PC-9 (cell line): ENCODE measurements around the gene CEP112. TPM values are rescaled to one million over a fixed set of nuclear protein-coding genes. Genes with fewer than 3 reads are reported as not detected.

Experiments
- BruUV-seq: library from RNA; stranded (reverse); fragments of 400-500 nt; replicated peaks from 2 replicates; lab custom pipeline; 2021; lab: Mats Ljungman, UMichigan
- CTCF ChIA-PET: fragments of 300-600 bp; sonication (Branson Sonifier 250); formaldehyde crosslinking; loops from one replicate; lab custom pipeline; 2022; ENCODE audit warnings: antibody characterized with exemption; lab: Charles Lee
- POLR2A ChIA-PET: fragments of 300-600 bp; sonication (Branson Sonifier 250); formaldehyde crosslinking; loops from one replicate; lab custom pipeline; 2022; ENCODE audit warnings: antibody characterized with exemption; ENCODE audit not compliant: unreplicated experiment; lab: Charles Lee
- DNase-seq, 2 experiments: peaks; one replicate each; pipeline versions ENCODE4 v3.0.0 to v3.0.0-alpha.2; 2015 to 2022; ENCODE audit warnings: mixed read lengths in 1 of 2
- H2AFZ ChIP-seq: fragments of 200-600 bp; sonication (generic); 2 replicates; pipeline ENCODE4 v1.8.1; 2017; ENCODE audit warnings: antibody characterized with exemption
- H3F3A ChIP-seq: fragments of 200-600 bp; sonication (generic); 2 replicates; pipeline ENCODE4 v1.8.1; 2017; ENCODE audit warnings: antibody characterized with exemption, mild to moderate bottlenecking, low read depth; ENCODE audit not compliant: insufficient read depth
- H3K27ac ChIP-seq: fragments of 200-600 bp; sonication (generic); 2 replicates; pipeline ENCODE4 v1.6.1; 2016; ENCODE audit warnings: mixed run types
- H3K27me3 ChIP-seq: fragments of 200-600 bp; sonication (generic); 2 replicates; pipeline ENCODE4 v1.6.1; 2016; ENCODE audit warnings: low read depth, mixed run types; ENCODE audit not compliant: insufficient read depth
- H3K36me3 ChIP-seq: fragments of 200-600 bp; sonication (generic); 2 replicates; pipeline ENCODE4 v1.6.1; 2016; ENCODE audit warnings: low read depth, mixed run types
- H3K4me1 ChIP-seq: fragments of 200-600 bp; sonication (generic); replicated peaks from 2 replicates; pipeline ENCODE4 v1.6.1; 2016; ENCODE audit warnings: mixed run types; ENCODE audit not compliant: insufficient read depth
- H3K4me2 ChIP-seq: fragments of 200-600 bp; sonication (generic); 2 replicates; pipeline ENCODE4 v1.6.1; 2017; ENCODE audit warnings: mixed run types
- H3K4me3 ChIP-seq: fragments of 200-600 bp; sonication (generic); 2 replicates; pipeline ENCODE4 v1.6.1; 2016; ENCODE audit warnings: mixed run types
- H3K79me2 ChIP-seq: fragments of 200-600 bp; sonication (generic); 2 replicates; pipeline ENCODE4 v1.6.1; 2017; ENCODE audit warnings: low read depth, mixed run types
- H3K9me2 ChIP-seq: fragments of 200-600 bp; sonication (generic); 2 replicates; pipeline ENCODE4 v1.8.1; 2017; ENCODE audit warnings: mild to moderate bottlenecking; ENCODE audit not compliant: insufficient read depth
- H3K9me3 ChIP-seq: fragments of 200-600 bp; sonication (generic); 2 replicates; pipeline ENCODE4 v1.8.1; 2016; ENCODE audit warnings: low read depth; ENCODE audit not compliant: insufficient read depth
- H4K20me1 ChIP-seq: fragments of 200-600 bp; sonication (generic); 2 replicates; pipeline ENCODE4 v1.8.1; 2017; ENCODE audit not compliant: insufficient read depth
- CTCF ChIP-seq: fragments of 200-600 bp; sonication (generic); conservative IDR thresholded peaks from 2 replicates; pipeline ENCODE4 v1.6.1; 2017; ENCODE audit warnings: mixed run types, antibody characterized with exemption, mild to moderate bottlenecking, moderate library complexity
- EZH2 ChIP-seq: fragments of 200-600 bp; sonication (generic); IDR thresholded peaks from 2 replicates; pipeline ENCODE4 v1.8.0; 2017; ENCODE audit warnings: antibody characterized with exemption, low read depth
- intact Hi-C: fragments of 100-400 bp; cut with micrococcal nuclease; formaldehyde crosslinking; loops from one replicate; pipeline ENCODE4 v1.10.0; 2022; ENCODE audit not compliant: unreplicated experiment
- total RNA-seq: library from RNA; stranded (reverse); gene quantifications from 2 replicates; pipeline ENCODE4 v1.2.3, GENCODE V29; 2021

CEP112 gene
- total RNA-seq, 1 experiment from 2014 or later, result 4.3 TPM

DNA sequence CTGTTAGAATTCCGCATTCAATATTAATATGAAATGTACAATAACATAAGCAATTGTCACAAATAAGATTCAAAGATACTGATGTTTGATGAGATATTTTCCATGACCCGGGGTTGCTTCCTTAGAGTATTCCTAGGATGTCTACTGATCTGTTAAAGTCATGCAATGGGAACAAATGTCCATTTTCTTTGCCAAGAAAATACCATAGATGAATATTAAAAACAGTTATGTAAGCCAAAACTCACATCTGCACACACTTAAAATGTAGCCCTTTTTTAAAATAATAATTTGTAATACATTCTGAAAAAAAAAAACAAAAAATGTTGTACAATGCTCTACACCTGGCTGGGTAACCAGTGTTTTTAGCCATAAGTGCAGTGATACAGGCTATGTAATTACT lies 371.1 kb downstream of the CEP112 start:
- ChIA-PET POLR2A (no interaction called here), CTCF (no interaction called here)
- no peak overlapping the region for H3K4me2 ChIP-seq
- no peaks in the 10 kb centered on the region for H3K36me3 ChIP-seq
- H3K4me1 ChIP-seq, result no peaks in the 10 kb centered on the region
- no peaks in the 10 kb centered on the region for H3K27me3 ChIP-seq
- H3K9me3 ChIP-seq, result no peaks in the 10 kb centered on the region
- no peaks in the 10 kb centered on the region; the same call in 1 of the 2 replicates for H3K9me2 ChIP-seq
- no peaks in the 10 kb centered on the region for H3K79me2 ChIP-seq
- H2AFZ ChIP-seq, result no peak overlapping the region
- no peak overlapping the region for H3K4me3 ChIP-seq
- no peak for DNase-seq
- no TSS peak for BruUV-seq
- intact Hi-C loops, result no loop called here
- H3K27ac ChIP-seq, result no peak overlapping the region
- no peak for TF ChIP-seq CTCF
- 0 out of 2 replicates have a peak, but pooled peaks cover 2% of the 10 kb centered on the region for H3F3A ChIP-seq
- no peaks in the 10 kb centered on the region; the same call in 1 of the 2 replicates for H4K20me1 ChIP-seq

- H2AFZ ChIP-seq, result no peak overlapping the region
- H3K27ac ChIP-seq, result no peak overlapping the region
- H3K27me3 ChIP-seq, result no peaks in the 10 kb centered on the region
- no peaks in the 10 kb centered on the region for H3K9me3 ChIP-seq
- no peak overlapping the region for H3K4me2 ChIP-seq
- H3F3A ChIP-seq, result 0 out of 2 replicates have a peak, but pooled peaks cover 2% of the 10 kb centered on the region
- intact Hi-C loops, result no loop called here
- H3K79me2 ChIP-seq, result no peaks in the 10 kb centered on the region
- TF ChIP-seq EZH2 (no peak), CTCF (no peak)
- H4K20me1 ChIP-seq, result no peaks in the 10 kb centered on the region; the same call in 1 of the 2 replicates
- H3K4me3 ChIP-seq, result no peak overlapping the region
- DNase-seq, result no peak
- BruUV-seq, result no TSS peak
- H3K36me3 ChIP-seq, result no peaks in the 10 kb centered on the region
- no peaks in the 10 kb centered on the region for H3K4me1 ChIP-seq
- ChIA-PET POLR2A (no interaction called here), CTCF (no interaction called here)
- H3K9me2 ChIP-seq, result no peaks in the 10 kb centered on the region; the same call in 1 of the 2 replicates
Observed at GRCh38 chr17:65820306-65820705, 371.6 kb downstream of the CEP112 start.

DNA sequence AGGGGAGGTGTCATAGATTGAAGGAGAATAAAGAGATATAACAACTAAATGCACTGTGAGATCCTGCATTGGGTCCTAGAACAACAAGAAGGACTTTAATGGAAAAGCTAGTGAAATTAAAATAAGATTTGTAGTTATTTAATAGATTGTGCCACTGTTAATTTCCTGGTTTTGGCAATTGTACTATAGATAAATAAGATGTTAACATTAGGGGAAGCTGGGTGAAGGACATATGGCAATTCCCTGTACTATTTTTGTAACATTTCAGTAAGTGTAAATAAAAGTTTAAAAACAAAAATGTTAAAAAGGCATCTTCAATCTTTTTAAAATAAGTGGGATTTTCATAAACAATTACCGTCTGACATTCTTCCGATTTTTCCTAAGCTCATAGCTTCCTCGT lies 372.1 kb downstream of the CEP112 start:
- TF ChIP-seq CTCF (no peak), EZH2 (no peak)
- Histone ChIP-seq H3K9me3 (no peaks in the 10 kb centered on the region), H3K9me2 (no peaks in the 10 kb centered on the region; the same call in 1 of the 2 replicates), H3K36me3 (no peaks in the 10 kb centered on the region), H3K79me2 (no peaks in the 10 kb centered on the region), H3K4me3 (no peak overlapping the region), H3K27me3 (no peaks in the 10 kb centered on the region), H3K4me2 (no peak overlapping the region), H3K4me1 (no peaks in the 10 kb centered on the region), H3F3A (0 out of 2 replicates have a peak, but pooled peaks cover 2% of the 10 kb centered on the region), H4K20me1 (no peaks in the 10 kb centered on the region; the same call in 1 of the 2 replicates), H3K27ac (no peak overlapping the region), H2AFZ (no peak overlapping the region)
- CTCF ChIA-PET, result no interaction called here
- POLR2A ChIA-PET, result no interaction called here
- no TSS peak for BruUV-seq
- intact Hi-C loops, result no loop called here
- DNase-seq, result no peak
